ENCODE data around the gene TLR8. TPM values are rescaled to one million over a fixed set of nuclear protein-coding genes. Genes with fewer than 3 reads are reported as not detected.

The TLR8 gene
- total and polyA plus RNA-seq, 10 of the 15 experiments (the other 5 are each of a cell fraction or from before 2014, with no cell fraction given): 0.04 TPM; not detected in 9

- TF ChIP-seq E4F1 (IDR thresholded peaks at IDR 0.05; ENCODE audit: borderline replicate concordance, partially characterized antibody) (no peak), TCF12 (IDR thresholded peaks at IDR 0.05; ENCODE audit: low read depth, low read length) (no peak), KAT2A (conservative IDR thresholded peaks at IDR 0.05; ENCODE audit: control insufficient read depth, low read depth, low read length) (no peak), HCFC1 (IDR thresholded peaks at IDR 0.05; ENCODE audit: low read length) (no peak), TCF3 (IDR thresholded peaks at IDR 0.05; ENCODE audit: borderline replicate concordance, insufficient read depth, low read depth, low read length) (no peak), SMAD5 (IDR thresholded peaks at IDR 0.05; ENCODE audit: low read depth) (no peak), HDAC6 (IDR thresholded peaks at IDR 0.05; ENCODE audit: unreplicated experiment) (no peak), FOXM1 (IDR thresholded peaks at IDR 0.05; ENCODE audit: low read depth, low read length) (no peak), GABPA (IDR thresholded peaks at IDR 0.05; ENCODE audit: low read depth) (no peak), BACH1 (IDR thresholded peaks at IDR 0.05; ENCODE audit: borderline replicate concordance) (no peak), POU2F2 (IDR thresholded peaks at IDR 0.05; ENCODE audit: borderline replicate concordance, low read depth, low read length) (no peak), KDM1A (IDR thresholded peaks at IDR 0.05; ENCODE audit: borderline replicate concordance) (no peak), TCF7 (IDR thresholded peaks at IDR 0.05; ENCODE audit: borderline replicate concordance) (no peak), KLF5 (IDR thresholded peaks at IDR 0.05; ENCODE audit: partially characterized antibody) (no peak), NFIC (IDR thresholded peaks at IDR 0.05; ENCODE audit: low read depth, low read length) (no peak), SPI1 (IDR thresholded peaks at IDR 0.05; ENCODE audit: borderline replicate concordance, insufficient read depth, low read depth, low read length) (no peak), MTA3 (IDR thresholded peaks at IDR 0.05; ENCODE audit: borderline replicate concordance, low read length) (no peak), ZNF24 (IDR thresholded peaks at IDR 0.05) (no peak), NR2C1 (IDR thresholded peaks at IDR 0.05) (no peak), USF2 (IDR thresholded peaks at IDR 0.05; ENCODE audit: borderline replicate concordance, low read depth, low read length) (no peak)
- H2AFZ ChIP-seq (ENCODE audit: control insufficient read depth, low read depth, low read length): no peak overlapping the region
- H4K20me1 ChIP-seq (ENCODE audit: control insufficient read depth, insufficient read depth): no peaks in the 10 kb centered on the region
- in situ Hi-C loops (cut with MboI): loop anchor here (25.0 kb wide), 1 partner anchor 2002 kb away; no protein-coding TSS in a partner anchor
- ChIA-PET SMC1A (ENCODE audit: uncharacterized antibody, unreplicated experiment) (interaction anchor here (1.2 to 2.7 kb wide), 2 partner anchors 12 to 15 kb away, joined by 3 to 7 read pairs; no protein-coding TSS in a partner anchor), RAD21 (ENCODE audit: unreplicated experiment) (no interaction called here), POLR2A (no interaction called here), CTCF (interaction anchor here (1.6 to 1.8 kb wide), 2 partner anchors 9 to 71 kb away, joined by 4 to 6 read pairs; no protein-coding TSS in a partner anchor)
- H3K4me1 ChIP-seq (ENCODE audit: control insufficient read depth, insufficient read depth, low read length): peaks cover 28% of the 10 kb centered on the region
- no peak overlapping the region for H3K4me3 ChIP-seq
- no peak for ATAC-seq
- WGBS (ENCODE audit: insufficient coverage, insufficient replicate concordance, low lambda C conversion rate, missing lambda C conversion rate): 46% methylated on average over 5 of the region's 5 CpGs
- BruUV-seq (replicated peaks): no TSS peak
- H3K9me3 ChIP-seq (replicated peaks; ENCODE audit: control insufficient read depth, insufficient read depth, low read length): peaks cover 10% of the 10 kb centered on the region
- H3K79me2 ChIP-seq (ENCODE audit: control insufficient read depth, insufficient read depth, low read length): peaks cover 2% of the 10 kb centered on the region
- FAIRE-seq: no peak
- no peaks in the 10 kb centered on the region for H3K27me3 ChIP-seq (replicated peaks in 1 of 2; ENCODE audit: control insufficient read depth in 2 of 2, insufficient read depth in 2 of 2, low read length in 1 of 2)
- H3K4me2 ChIP-seq (ENCODE audit: control insufficient read depth, insufficient read depth): no peak overlapping the region
- H3K27ac ChIP-seq (ENCODE audit: control insufficient read depth, insufficient read depth): no peak overlapping the region
- no peak for DNase-seq (ENCODE audit: low read depth, low spot score)
- no peak overlapping the region for H3K9ac ChIP-seq (ENCODE audit: control insufficient read depth, insufficient read depth, low read length)
- peaks cover 4 to 17% of the 10 kb centered on the region in 2 experiments for H3K36me3 ChIP-seq (ENCODE audit: control insufficient read depth in 2 of 2, insufficient read depth in 2 of 2, low read length in 1 of 2)
- intact Hi-C loops (cut with micrococcal nuclease; ENCODE audit: unreplicated experiment): no loop called here
Observed at GRCh38 chrX:12885508-12885907, 20.9 kb upstream of the TLR8 start.
